GM11168 (cell line): Measurements from ENCODE around the gene UACA.

Experiments
- in situ Hi-C: fragments of 300-500 bp; cut with MboI; formaldehyde crosslinking; loops from one replicate; pipeline ENCODE4 v1.12.0; 2022; ENCODE audit warnings: low sequenced_read_pairs; ENCODE audit not compliant: unreplicated experiment

The UACA gene

DNA sequence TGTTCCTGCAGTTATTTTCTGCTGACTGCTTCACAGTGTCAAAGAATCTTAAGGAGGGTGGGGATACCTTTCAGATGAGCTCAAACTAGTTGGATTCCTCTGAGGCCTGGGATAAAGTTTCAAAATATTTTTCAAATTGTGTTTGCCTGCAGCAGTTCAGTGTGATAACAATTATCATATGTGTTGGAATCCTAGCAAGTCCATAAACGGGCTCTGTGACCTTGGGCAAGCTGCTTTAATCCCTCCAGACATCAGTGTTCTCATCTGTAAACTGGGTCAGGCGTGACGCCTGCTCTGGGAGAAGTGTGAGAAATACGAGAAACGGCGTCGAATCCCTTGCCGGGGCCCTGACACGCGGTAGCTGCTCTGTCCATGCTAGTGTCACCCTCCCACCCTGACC, 153.5 kb downstream of the UACA start:
- in situ Hi-C loops, result no loop called here

DNA sequence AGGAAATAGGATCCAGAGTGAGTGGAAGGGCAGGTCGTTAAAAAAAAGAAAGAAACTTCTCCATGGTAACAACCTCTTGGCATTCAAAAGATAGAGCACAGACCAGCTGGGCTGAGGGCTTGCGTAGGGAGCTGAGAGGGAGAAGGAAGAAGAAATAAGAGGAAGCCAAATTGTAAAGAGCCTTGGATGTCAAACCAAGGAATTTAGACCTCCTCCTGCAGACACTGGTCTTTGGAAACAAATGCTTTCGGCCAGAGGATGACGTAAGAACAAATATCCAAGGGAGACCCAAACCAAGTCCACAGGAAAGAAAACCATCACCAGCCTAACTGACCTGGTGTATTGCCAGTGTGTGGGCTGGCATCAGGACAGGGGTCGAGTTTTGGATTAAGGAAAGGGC, 155.2 kb downstream of the UACA start:
- in situ Hi-C loops, result no loop called here

GRCh38 chr15:70605606-70606410, 157.6 kb downstream of the UACA start:
- in situ Hi-C loops, result no loop called here

GRCh38 chr15:70604666-70605315, 158.6 kb downstream of the UACA start:
- in situ Hi-C loops, result no loop called here
